Measurements from ENCODE around the gene ZNF550. TPM values are rescaled to one million over a fixed set of nuclear protein-coding genes. Genes with fewer than 3 reads are reported as not detected.
A peak's percentile ranks its signal among the peaks of the same experiment; 100 is the strongest.

Gene ZNF550
- total and polyA plus RNA-seq, 10 of the 15 experiments (the other 5 are each of a cell fraction or from before 2014, with no cell fraction given), result 2.6 to 14.0 (median 7.4) TPM

DNA sequence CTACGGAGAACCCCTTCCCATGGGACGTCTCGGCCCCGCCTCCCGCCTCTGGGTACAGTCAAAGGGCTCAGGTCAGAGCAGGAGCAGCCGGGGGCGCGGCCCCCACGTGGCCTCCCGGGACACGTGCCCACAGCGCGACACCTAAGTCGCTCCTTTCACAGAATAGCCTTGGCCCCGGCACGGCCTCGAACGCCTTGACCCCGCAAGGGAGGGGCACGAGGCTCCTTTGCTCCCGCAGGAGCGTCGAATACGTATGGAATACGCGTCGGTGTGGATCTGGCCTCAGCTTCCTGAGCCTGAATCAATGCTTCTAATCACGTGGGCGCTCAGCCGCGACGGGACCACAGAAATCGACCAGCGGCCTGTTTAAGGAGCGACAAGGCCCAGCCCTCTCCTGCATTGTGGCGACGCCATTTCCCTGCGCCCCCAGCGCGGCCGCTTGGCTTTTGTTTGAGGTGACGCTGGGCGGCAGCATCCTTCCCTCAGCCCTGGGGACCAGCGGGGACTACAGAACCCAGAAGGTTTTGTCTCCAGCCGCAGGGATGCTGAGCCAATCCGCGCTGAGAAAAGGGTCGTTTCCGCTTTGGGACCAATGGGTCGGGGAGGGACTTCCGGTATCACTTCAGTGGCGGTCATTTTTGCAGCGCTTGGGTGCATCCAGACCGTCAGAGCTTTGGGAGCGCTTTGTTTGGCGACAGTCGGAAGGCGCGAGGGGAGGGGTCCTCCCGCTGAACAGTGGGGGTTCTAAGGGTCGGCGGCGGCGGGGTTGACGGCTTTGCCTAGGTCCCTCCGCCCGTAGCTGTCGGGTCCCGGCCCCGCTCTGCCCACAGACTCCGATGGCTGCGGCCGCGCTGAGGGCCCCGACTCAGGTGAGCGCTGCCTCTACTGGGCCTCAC is 24.1 kb upstream of the ZNF550 start, which contains the start of gene ZIK1:
Gene ZIK1 (plus strand): TSS at position 625 of the 896 bp plus-strand sequence. CDS start 212 bp downstream, at position 837.
- no peaks in the 10 kb centered on the region for H4K20me1 ChIP-seq (ENCODE audit: control insufficient read depth, insufficient read depth)
- H3K27ac ChIP-seq (ENCODE audit: control insufficient read depth, insufficient read depth), result no peak within 1 kb of the TSS
- no peaks in the 10 kb centered on the region for H3K36me3 ChIP-seq (ENCODE audit: control insufficient read depth in 2 of 2, insufficient read depth in 2 of 2, low read length in 1 of 2)
- SMC1A ChIA-PET (ENCODE audit: uncharacterized antibody, unreplicated experiment), result no interaction called here
- FAIRE-seq, result peak; percentile 92
- H3K4me1 ChIP-seq (ENCODE audit: control insufficient read depth, insufficient read depth, low read length), result peaks cover 6% of the 10 kb centered on the region; the same call in 1 of the 2 replicates
- H2AFZ ChIP-seq (ENCODE audit: control insufficient read depth, low read depth, low read length), result peak within 1 kb of the TSS; percentile 90
- peak; percentile 93 for ATAC-seq
- peaks cover 36% of the 10 kb centered on the region for H3K9me3 ChIP-seq (replicated peaks; ENCODE audit: control insufficient read depth, insufficient read depth, low read length)
- RAD21 ChIA-PET (ENCODE audit: unreplicated experiment), result no interaction called here
- intact Hi-C loops (cut with micrococcal nuclease; ENCODE audit: unreplicated experiment), result no loop called here
- WGBS (ENCODE audit: insufficient coverage, insufficient replicate concordance, low lambda C conversion rate, missing lambda C conversion rate), result 20% methylated on average over 61 of the region's 76 CpGs
- in situ Hi-C loops (cut with MboI), result no loop called here
- CTCF ChIA-PET, result no interaction called here
- H3K9ac ChIP-seq (ENCODE audit: control insufficient read depth, insufficient read depth, low read length), result peak within 1 kb of the TSS; percentile 32; the same call in 1 of the 2 replicates
- H3K4me2 ChIP-seq (ENCODE audit: control insufficient read depth, insufficient read depth), result peak within 1 kb of the TSS; percentile 92
- no peaks in the 10 kb centered on the region for H3K27me3 ChIP-seq (replicated peaks in 1 of 2; ENCODE audit: control insufficient read depth in 2 of 2, insufficient read depth in 2 of 2, low read length in 1 of 2)
- peak; percentile 61 for DNase-seq (ENCODE audit: low read depth, low spot score)
- POLR2A ChIA-PET, result no interaction called here
- peak within 1 kb of the TSS; percentile 77 for H3K4me3 ChIP-seq
- BruUV-seq (replicated peaks), result no TSS peak
- no peaks in the 10 kb centered on the region for H3K79me2 ChIP-seq (ENCODE audit: control insufficient read depth, insufficient read depth, low read length)
- TF ChIP-seq, protein P1, sequence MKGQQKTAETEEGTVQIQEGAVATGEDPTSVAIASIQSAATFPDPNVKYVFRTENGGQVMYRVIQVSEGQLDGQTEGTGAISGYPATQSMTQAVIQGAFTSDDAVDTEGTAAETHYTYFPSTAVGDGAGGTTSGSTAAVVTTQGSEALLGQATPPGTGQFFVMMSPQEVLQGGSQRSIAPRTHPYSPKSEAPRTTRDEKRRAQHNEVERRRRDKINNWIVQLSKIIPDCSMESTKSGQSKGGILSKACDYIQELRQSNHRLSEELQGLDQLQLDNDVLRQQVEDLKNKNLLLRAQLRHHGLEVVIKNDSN (IDR thresholded peaks at IDR 0.05; ENCODE audit: borderline replicate concordance, extremely low read length, insufficient read depth, low read depth, low read length), result peak; percentile 46
- TF ChIP-seq NBN (IDR thresholded peaks at IDR 0.05) (0 out of 2 replicates have a peak, but pooled peaks have one; percentile 38), KLF5 (IDR thresholded peaks at IDR 0.05; ENCODE audit: partially characterized antibody) (peak; percentile 57), SIX5 (IDR thresholded peaks at IDR 0.05; ENCODE audit: low read depth, low read length, severe bottlenecking) (peak; percentile 60), CBX5 (IDR thresholded peaks at IDR 0.05; ENCODE audit: low read depth) (peak; percentile 67; the same call in 1 of the 2 replicates), RUNX3 (IDR thresholded peaks at IDR 0.05; ENCODE audit: low read length) (peak; percentile 46), PKNOX1 (IDR thresholded peaks at IDR 0.05) (0 out of 2 replicates have a peak, but pooled peaks have one; percentile 15), CHD4 (IDR thresholded peaks at IDR 0.05) (no peak), TCF7 (IDR thresholded peaks at IDR 0.05; ENCODE audit: borderline replicate concordance) (no peak), SMC3 (IDR thresholded peaks at IDR 0.05; ENCODE audit: borderline replicate concordance, low read length) (no peak), EZH2 (IDR thresholded peaks at IDR 0.05; ENCODE audit: borderline replicate concordance, control insufficient read depth, low read depth, low read length) (no peak), NFXL1 (IDR thresholded peaks at IDR 0.05; ENCODE audit: borderline replicate concordance) (no peak), PAX8 (IDR thresholded peaks at IDR 0.05) (no peak), RAD21 (IDR thresholded peaks at IDR 0.05; ENCODE audit: insufficient read depth, low read depth, low read length) (no peak)
- TF ChIP-seq, protein P2, sequence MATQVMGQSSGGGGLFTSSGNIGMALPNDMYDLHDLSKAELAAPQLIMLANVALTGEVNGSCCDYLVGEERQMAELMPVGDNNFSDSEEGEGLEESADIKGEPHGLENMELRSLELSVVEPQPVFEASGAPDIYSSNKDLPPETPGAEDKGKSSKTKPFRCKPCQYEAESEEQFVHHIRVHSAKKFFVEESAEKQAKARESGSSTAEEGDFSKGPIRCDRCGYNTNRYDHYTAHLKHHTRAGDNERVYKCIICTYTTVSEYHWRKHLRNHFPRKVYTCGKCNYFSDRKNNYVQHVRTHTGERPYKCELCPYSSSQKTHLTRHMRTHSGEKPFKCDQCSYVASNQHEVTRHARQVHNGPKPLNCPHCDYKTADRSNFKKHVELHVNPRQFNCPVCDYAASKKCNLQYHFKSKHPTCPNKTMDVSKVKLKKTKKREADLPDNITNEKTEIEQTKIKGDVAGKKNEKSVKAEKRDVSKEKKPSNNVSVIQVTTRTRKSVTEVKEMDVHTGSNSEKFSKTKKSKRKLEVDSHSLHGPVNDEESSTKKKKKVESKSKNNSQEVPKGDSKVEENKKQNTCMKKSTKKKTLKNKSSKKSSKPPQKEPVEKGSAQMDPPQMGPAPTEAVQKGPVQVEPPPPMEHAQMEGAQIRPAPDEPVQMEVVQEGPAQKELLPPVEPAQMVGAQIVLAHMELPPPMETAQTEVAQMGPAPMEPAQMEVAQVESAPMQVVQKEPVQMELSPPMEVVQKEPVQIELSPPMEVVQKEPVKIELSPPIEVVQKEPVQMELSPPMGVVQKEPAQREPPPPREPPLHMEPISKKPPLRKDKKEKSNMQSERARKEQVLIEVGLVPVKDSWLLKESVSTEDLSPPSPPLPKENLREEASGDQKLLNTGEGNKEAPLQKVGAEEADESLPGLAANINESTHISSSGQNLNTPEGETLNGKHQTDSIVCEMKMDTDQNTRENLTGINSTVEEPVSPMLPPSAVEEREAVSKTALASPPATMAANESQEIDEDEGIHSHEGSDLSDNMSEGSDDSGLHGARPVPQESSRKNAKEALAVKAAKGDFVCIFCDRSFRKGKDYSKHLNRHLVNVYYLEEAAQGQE (IDR thresholded peaks at IDR 0.05; ENCODE audit: low read depth, low read length), result no peak
- TF ChIP-seq, protein P3, sequence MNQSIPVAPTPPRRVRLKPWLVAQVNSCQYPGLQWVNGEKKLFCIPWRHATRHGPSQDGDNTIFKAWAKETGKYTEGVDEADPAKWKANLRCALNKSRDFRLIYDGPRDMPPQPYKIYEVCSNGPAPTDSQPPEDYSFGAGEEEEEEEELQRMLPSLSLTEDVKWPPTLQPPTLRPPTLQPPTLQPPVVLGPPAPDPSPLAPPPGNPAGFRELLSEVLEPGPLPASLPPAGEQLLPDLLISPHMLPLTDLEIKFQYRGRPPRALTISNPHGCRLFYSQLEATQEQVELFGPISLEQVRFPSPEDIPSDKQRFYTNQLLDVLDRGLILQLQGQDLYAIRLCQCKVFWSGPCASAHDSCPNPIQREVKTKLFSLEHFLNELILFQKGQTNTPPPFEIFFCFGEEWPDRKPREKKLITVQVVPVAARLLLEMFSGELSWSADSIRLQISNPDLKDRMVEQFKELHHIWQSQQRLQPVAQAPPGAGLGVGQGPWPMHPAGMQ (IDR thresholded peaks at IDR 0.05; ENCODE audit: borderline replicate concordance), result no peak
